ENCODE data around the gene SHISAL1.
"Not testable (repeated sequence)": the region's sequence is repeated elsewhere in the genome, so short reads cannot be mapped to it uniquely, and the experiment has no call there.

SHISAL1 gene

GRCh38 chr22:44307509-44308169 lies 5.1 kb downstream of the SHISAL1 start:
- FAIRE-seq: no peak
- no peak for DNase-seq (ENCODE audit: extremely low spot score, insufficient read length, low read depth)

GRCh38 chr22:44305888-44306287 lies 6.9 kb downstream of the SHISAL1 start:
- no peak for DNase-seq (ENCODE audit: extremely low spot score, insufficient read length, low read depth)
- no peak for FAIRE-seq

GRCh38 chr22:44305455-44305854 lies 7.3 kb downstream of the SHISAL1 start:
- DNase-seq (ENCODE audit: extremely low spot score, insufficient read length, low read depth): no peak
- FAIRE-seq: no peak

GRCh38 chr22:44304911-44305310 lies 7.8 kb downstream of the SHISAL1 start:
- no peak for FAIRE-seq
- DNase-seq (ENCODE audit: extremely low spot score, insufficient read length, low read depth): no peak

- FAIRE-seq (no peak), DNase-seq (ENCODE audit: extremely low spot score, insufficient read length, low read depth) (no peak)
Observed at GRCh38 chr22:44304354-44304753, 8.4 kb downstream of the SHISAL1 start.

GRCh38 chr22:44302363-44302762 lies 10.4 kb downstream of the SHISAL1 start:
- not testable (repeated sequence) for DNase-seq (ENCODE audit: extremely low spot score, insufficient read length, low read depth); FAIRE-seq

- no peak for FAIRE-seq
- no peak for DNase-seq (ENCODE audit: extremely low spot score, insufficient read length, low read depth)
Observed at GRCh38 chr22:44301039-44301438, 11.7 kb downstream of the SHISAL1 start.

GRCh38 chr22:44299124-44299523 lies 13.6 kb downstream of the SHISAL1 start:
- FAIRE-seq (no peak), DNase-seq (ENCODE audit: extremely low spot score, insufficient read length, low read depth) (no peak)

- no peak for FAIRE-seq
Observed at GRCh38 chr22:44298406-44299091, 14.2 kb downstream of the SHISAL1 start.

GRCh38 chr22:44297470-44298061 lies 15.2 kb downstream of the SHISAL1 start:
- DNase-seq (ENCODE audit: extremely low spot score, insufficient read length, low read depth): no peak
- FAIRE-seq: no peak

More at GRCh38 chr22:44298406-44299091, 14.2 kb downstream of the SHISAL1 start:
- no peak for DNase-seq (ENCODE audit: extremely low spot score, insufficient read length, low read depth)

- no peak for FAIRE-seq
- no peak for DNase-seq (ENCODE audit: extremely low spot score, insufficient read length, low read depth)
Observed at GRCh38 chr22:44295406-44295805, 17.3 kb downstream of the SHISAL1 start.

- no peak for DNase-seq (ENCODE audit: extremely low spot score, insufficient read length, low read depth)
Observed at GRCh38 chr22:44293876-44294275, 18.9 kb downstream of the SHISAL1 start.

GRCh38 chr22:44293034-44293433 lies 19.7 kb downstream of the SHISAL1 start:
- DNase-seq (ENCODE audit: extremely low spot score, insufficient read length, low read depth): no peak
- no peak for FAIRE-seq

More at GRCh38 chr22:44293876-44294275, 18.9 kb downstream of the SHISAL1 start:
- FAIRE-seq: no peak

GRCh38 chr22:44292521-44292920 lies 20.2 kb downstream of the SHISAL1 start:
- no peak for FAIRE-seq
- no peak for DNase-seq (ENCODE audit: extremely low spot score, insufficient read length, low read depth)

GRCh38 chr22:44291674-44292360 lies 20.9 kb downstream of the SHISAL1 start:
- DNase-seq (ENCODE audit: extremely low spot score, insufficient read length, low read depth): no peak
- FAIRE-seq: no peak

- DNase-seq (ENCODE audit: extremely low spot score, insufficient read length, low read depth) (no peak), FAIRE-seq (no peak)
Observed at GRCh38 chr22:44291265-44291664, 21.5 kb downstream of the SHISAL1 start.

GRCh38 chr22:44289414-44290171 lies 23.2 kb downstream of the SHISAL1 start:
- DNase-seq (ENCODE audit: extremely low spot score, insufficient read length, low read depth) (no peak), FAIRE-seq (no peak)

GRCh38 chr22:44288913-44289312 lies 23.8 kb downstream of the SHISAL1 start:
- DNase-seq (ENCODE audit: extremely low spot score, insufficient read length, low read depth): no peak
- FAIRE-seq: no peak

- DNase-seq (ENCODE audit: extremely low spot score, insufficient read length, low read depth) (no peak), FAIRE-seq (no peak)
Observed at GRCh38 chr22:44287741-44288140, 25.0 kb downstream of the SHISAL1 start.

- no peak for DNase-seq (ENCODE audit: extremely low spot score, insufficient read length, low read depth)
- no peak for FAIRE-seq
Observed at GRCh38 chr22:44287121-44287693, 25.5 kb downstream of the SHISAL1 start.

Measured in GM18507 (cell line).